Caco-2 (cell line): ENCODE results near the gene ORMDL1. TPM values are rescaled to one million over a fixed set of nuclear protein-coding genes. Genes with fewer than 3 reads are reported as not detected.

ENCODE experiments used
- Bru-seq: library from RNA; stranded (reverse); fragments of 400-500 nt; gene quantifications from one replicate; lab custom pipeline; 2021; lab: Mats Ljungman, UMichigan
- BruChase-seq, 2 experiments: library from RNA; stranded (reverse); fragments of 400-500 nt; gene quantifications; one replicate each; lab custom pipeline; 2021; lab: Mats Ljungman, UMichigan
- BruUV-seq: library from RNA; stranded (reverse); fragments of 400-500 nt; replicated peaks from 2 replicates; lab custom pipeline; 2021; lab: Mats Ljungman, UMichigan
- CTCF ChIA-PET: fragments of 300-600 bp; sonication (Branson Sonifier 250); formaldehyde crosslinking; loops from one replicate; lab custom pipeline; 2022; ENCODE audit warnings: antibody characterized with exemption; lab: Charles Lee
- POLR2A ChIA-PET: fragments of 300-600 bp; sonication (Branson Sonifier 250); formaldehyde crosslinking; loops from one replicate; lab custom pipeline; 2022; ENCODE audit warnings: antibody characterized with exemption; lab: Charles Lee
- DNase-seq, 2 experiments: peaks; one replicate each; pipeline versions ENCODE4 v3.0.0 to v3.0.0-alpha.2; 2020 to 2022
- H3K27me3 ChIP-seq: replicated peaks from 2 replicates; pipeline ENCODE4 v1.6.0; 2011; ENCODE audit warnings: low read length; ENCODE audit not compliant: control insufficient read depth, insufficient read depth
- H3K36me3 ChIP-seq: 2 replicates; pipeline ENCODE4 v1.5.1; 2011; ENCODE audit warnings: low read length; ENCODE audit not compliant: control insufficient read depth, insufficient read depth
- H3K4me1 ChIP-seq: fragments of 250-450 bp; sonication (Bioruptor Pico); 2 replicates; pipeline ENCODE4 v1.5.1; 2020; ENCODE audit warnings: mild to moderate bottlenecking
- H3K4me3 ChIP-seq: 2 replicates; pipeline ENCODE4 v1.5.1; 2011; ENCODE audit warnings: low read depth, mild to moderate bottlenecking, control low read depth, low read length
- H3K9me3 ChIP-seq: fragments of 250-450 bp; sonication (Bioruptor Pico); 2 replicates; pipeline ENCODE4 v1.5.1; 2020; ENCODE audit warnings: mild to moderate bottlenecking, moderate library complexity
- H3K27ac Mint-ChIP-seq: one replicate; pipeline ENCODE4 v1.8.0; 2022; ENCODE audit warnings: mixed read lengths; ENCODE audit not compliant: unreplicated experiment
- H3K27me3 Mint-ChIP-seq: one replicate; pipeline ENCODE4 v1.8.0; 2022; ENCODE audit warnings: mixed read lengths; ENCODE audit not compliant: insufficient read depth, unreplicated experiment
- H3K36me3 Mint-ChIP-seq: one replicate; pipeline ENCODE4 v1.8.0; 2022; ENCODE audit warnings: mild to moderate bottlenecking, mixed read lengths; ENCODE audit not compliant: insufficient read depth, unreplicated experiment
- H3K4me1 Mint-ChIP-seq: one replicate; pipeline ENCODE4 v1.8.0; 2022; ENCODE audit warnings: low read depth, mixed read lengths; ENCODE audit not compliant: unreplicated experiment
- H3K4me3 Mint-ChIP-seq: one replicate; pipeline ENCODE4 v1.8.0; 2022; ENCODE audit warnings: mild to moderate bottlenecking, moderate library complexity, mixed read lengths; ENCODE audit not compliant: unreplicated experiment
- H3K9me3 Mint-ChIP-seq: one replicate; pipeline ENCODE4 v1.8.0; 2022; ENCODE audit warnings: mixed read lengths; ENCODE audit not compliant: unreplicated experiment
- CTCF ChIP-seq, 2 experiments: fragments of 200-600 bp in 1 of 2; IDR thresholded peaks; 1 replicate in 1 of 2; 2 replicates in 1 of 2; pipeline versions ENCODE4 v1.5.1 to v1.8.0; 2011 to 2022; ENCODE audit warnings: antibody characterized with exemption in 1 of 2, control low read depth in 1 of 2, inconsistent platforms in 1 of 2, low read depth in 1 of 2, low read length in 1 of 2, mild to moderate bottlenecking in 1 of 2, moderate library complexity in 1 of 2; ENCODE audit not compliant: insufficient read depth in 1 of 2, severe bottlenecking in 1 of 2, unreplicated experiment in 1 of 2
- intact Hi-C: fragments of 100-400 bp; cut with micrococcal nuclease; formaldehyde crosslinking; loops from one replicate; pipeline ENCODE4 v1.10.0; 2022; ENCODE audit not compliant: unreplicated experiment
- long read RNA-seq: library from polyadenylated mRNA; stranded (forward); transcript quantifications from one replicate; pipeline ENCODE4 v2.0.0, GENCODE V29; 2022
- total RNA-seq: library from RNA; stranded (reverse); gene quantifications from 2 replicates; pipeline ENCODE4 v1.2.3, GENCODE V29; 2022

ORMDL1 gene
- total RNA-seq = 52.1 and 52.7 TPM in 2 replicates
- percentile 91 among the genes with signal in this experiment for Bru-seq, nascent RNA
- BruChase-seq, experiment 1, labeled RNA remaining after a 2-hour chase = percentile 89 among the genes with signal in this experiment
- BruChase-seq, experiment 2, labeled RNA remaining after a 6-hour chase = percentile 89 among the genes with signal in this experiment
- long read RNA-seq, transcript ORMDL1-201 (3 exons, 2,692 nt) = minor isoform, 18 of 166 reads
- long read RNA-seq, transcript ORMDL1-202 (5 exons, 1,137 nt) = minor isoform, 34 of 166 reads
- long read RNA-seq, transcript ORMDL1-203 (4 exons, 2,009 nt) = major isoform, 95 of 166 reads
- long read RNA-seq, partial matches to known transcripts = 3 of 166 reads
- long read RNA-seq, other reads (novel, unspliced or antisense) = 15 of 166 reads

DNA sequence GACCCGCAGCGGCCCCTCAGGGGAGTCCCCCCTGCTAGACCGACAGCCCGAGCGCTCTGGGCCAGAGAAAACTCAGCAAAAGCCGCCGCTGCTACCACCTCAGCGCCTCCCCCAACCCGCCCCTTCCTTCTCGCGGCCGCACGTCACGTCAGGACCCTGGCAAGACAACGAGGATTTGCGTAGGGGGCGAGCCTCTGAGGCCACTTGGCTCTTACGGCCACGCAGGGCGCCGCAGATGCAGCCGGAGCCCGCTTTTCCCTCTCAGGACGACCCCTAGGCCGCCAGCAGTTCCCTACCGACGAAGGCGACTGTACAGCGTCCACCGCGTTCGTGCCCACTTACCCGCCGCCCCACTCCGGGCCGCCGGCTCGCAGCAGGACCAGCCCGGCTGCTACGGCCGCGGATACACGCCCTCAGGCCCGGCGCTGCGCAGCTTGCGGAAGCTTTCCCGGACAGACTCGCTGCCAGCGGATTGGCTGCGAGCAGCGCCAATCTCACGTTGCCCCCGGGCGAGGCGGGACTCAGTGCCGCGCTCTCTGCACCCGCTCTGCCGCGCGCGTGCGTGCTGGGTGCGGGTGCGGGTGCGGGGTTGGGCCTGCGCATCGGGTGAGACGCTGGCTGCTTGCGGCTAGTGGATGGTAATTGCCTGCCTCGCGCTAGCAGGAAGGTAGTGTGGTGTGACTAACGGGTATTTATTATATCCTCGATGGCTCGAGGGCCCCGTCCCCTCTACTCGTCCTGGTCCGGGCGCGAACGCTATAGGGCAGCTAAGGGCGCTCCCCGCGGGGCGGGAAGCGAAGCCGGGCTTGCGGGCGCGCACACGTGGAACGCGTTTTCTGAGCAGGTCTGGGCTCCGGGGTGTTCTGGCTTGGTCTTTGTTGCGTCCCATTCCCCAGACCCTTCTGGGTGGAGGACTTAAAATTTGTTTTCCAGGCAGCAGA is at the start of gene ORMDL1, which contains the start of gene PMS1:
Gene ORMDL1, minus strand, starts transcription at position 413 of the 941 bp plus-strand sequence. CDS start 1,744 bp downstream, outside the sequence.
Gene PMS1, plus strand, starts transcription at position 524 of the 941 bp plus-strand sequence. CDS start 7,360 bp downstream, outside the sequence.
- intact Hi-C loops = loop anchor here (1.0 to 10.0 kb wide), 4 partner anchors 22 to 535 kb away; partner anchors contain the start of genes ASNSD1, HIBCH and OSGEPL1

GRCh38 chr2:189830510-189830909 is 46.4 kb upstream of the ORMDL1 start:
- Histone ChIP-seq H3K27me3 (no peaks in the 10 kb centered on the region), H3K9me3 (no peaks in the 10 kb centered on the region), H3K36me3 (no peaks in the 10 kb centered on the region), H3K4me3 (no peak overlapping the region), H3K4me1 (no peaks in the 10 kb centered on the region)
- Mint-ChIP-seq H3K36me3 (peaks cover 5% of the 10 kb centered on the region), H3K27me3 (no peaks in the 10 kb centered on the region), H3K9me3 (no peaks in the 10 kb centered on the region), H3K4me3 (no peak overlapping the region), H3K27ac (no peak overlapping the region), H3K4me1 (peaks cover 7% of the 10 kb centered on the region)
- POLR2A ChIA-PET = no interaction called here
- intact Hi-C loops = no loop called here
- TF ChIP-seq CTCF (IDR thresholded peaks at IDR 0.05; ENCODE audit: insufficient read depth in 1 of 2, low read depth in 1 of 2, low read length in 1 of 2, severe bottlenecking in 1 of 2, unreplicated experiment in 1 of 2) = no peak
- DNase-seq = no peak
- no TSS peak for BruUV-seq
- CTCF ChIA-PET = no interaction called here

More for the DNA sequence above, at the start of gene ORMDL1, which contains the start of gene PMS1:
- no peaks in the 10 kb centered on the region for H3K9me3 Mint-ChIP-seq
- peaks cover 5% of the 10 kb centered on the region; the same call in 1 of the 2 replicates for H3K4me1 ChIP-seq
- H3K27me3 ChIP-seq = no peaks in the 10 kb centered on the region
- peak within 1 kb of the TSS; percentile 88 for H3K4me3 ChIP-seq
- no peaks in the 10 kb centered on the region for H3K9me3 ChIP-seq
- H3K36me3 ChIP-seq = no peaks in the 10 kb centered on the region
- H3K4me1 Mint-ChIP-seq = peaks cover 23% of the 10 kb centered on the region
- no TSS peak for BruUV-seq
- POLR2A ChIA-PET = interaction anchor here (0.6 to 2.4 kb wide), 3 partner anchors 15 to 309 kb away, joined by 3 to 16 read pairs (median 3); partner anchors contain the start of gene OSGEPL1
- no peak for TF ChIP-seq CTCF (IDR thresholded peaks at IDR 0.05; ENCODE audit: insufficient read depth in 1 of 2, low read depth in 1 of 2, low read length in 1 of 2, severe bottlenecking in 1 of 2, unreplicated experiment in 1 of 2)
- DNase-seq = peak; percentile 95 to 98
- H3K27ac Mint-ChIP-seq = peak within 1 kb of the TSS; percentile 82
- H3K27me3 Mint-ChIP-seq = no peaks in the 10 kb centered on the region
- H3K4me3 Mint-ChIP-seq = peak within 1 kb of the TSS; percentile 83
- peaks cover 53% of the 10 kb centered on the region for H3K36me3 Mint-ChIP-seq
- CTCF ChIA-PET = interaction anchor here (1.0 to 2.7 kb wide), 2 partner anchors 15 to 21 kb away, joined by 8 to 14 read pairs; partner anchors contain the start of gene OSGEPL1
